AG10803 (cell line): Measurements from ENCODE around the gene CPXM2.

Source experiments
- DNase-seq: peaks from one replicate; pipeline ENCODE4 v3.0.0; 2010; ENCODE audit warnings: low read depth
- H3K4me3 ChIP-seq: 2 replicates; pipeline ENCODE4 v1.5.1; 2011; ENCODE audit warnings: mild to moderate bottlenecking, low read length, control low read depth
- CTCF ChIP-seq: conservative IDR thresholded peaks from 2 replicates; pipeline ENCODE4 v1.5.1; 2011; ENCODE audit warnings: mild to moderate bottlenecking, low read length, control low read depth, inconsistent platforms

Gene CPXM2

GRCh38 chr10:123726836-123727235, 164.8 kb downstream of the CPXM2 start:
- DNase-seq, result no peak
- no peak overlapping the region for H3K4me3 ChIP-seq
- no peak for TF ChIP-seq CTCF

GRCh38 chr10:123726381-123726780, 165.2 kb downstream of the CPXM2 start:
- DNase-seq, result no peak
- H3K4me3 ChIP-seq, result no peak overlapping the region
- TF ChIP-seq CTCF, result no peak

- DNase-seq, result no peak
- H3K4me3 ChIP-seq, result no peak overlapping the region
- no peak for TF ChIP-seq CTCF
Measured at GRCh38 chr10:123724747-123725146, 166.9 kb downstream of the CPXM2 start.

- H3K4me3 ChIP-seq, result no peak overlapping the region
- TF ChIP-seq CTCF, result no peak
- no peak for DNase-seq
Measured at GRCh38 chr10:123722351-123722750, 169.3 kb downstream of the CPXM2 start.

GRCh38 chr10:123721441-123722049, 170.1 kb downstream of the CPXM2 start:
- DNase-seq, result no peak
- TF ChIP-seq CTCF, result no peak
- H3K4me3 ChIP-seq, result no peak overlapping the region

- H3K4me3 ChIP-seq, result no peak overlapping the region
- TF ChIP-seq CTCF, result no peak
- DNase-seq, result no peak
Measured at GRCh38 chr10:123720536-123720935, 171.1 kb downstream of the CPXM2 start.

GRCh38 chr10:123718544-123719060, 173.0 kb downstream of the CPXM2 start:
- DNase-seq, result no peak
- no peak for TF ChIP-seq CTCF
- H3K4me3 ChIP-seq, result no peak overlapping the region
